Hepatocyte (in vitro differentiated cells): ENCODE data around the gene TMBIM4.

Experiments
- CTCF ChIP-seq: fragments of 200-600 bp; sonication (generic); IDR thresholded peaks from 2 replicates; pipeline ENCODE4 v1.5.1; 2016; ENCODE audit warnings: antibody characterized with exemption, mild to moderate bottlenecking; ENCODE audit not compliant: poor library complexity
- EZH2 ChIP-seq: fragments of 200-600 bp; sonication (generic); IDR thresholded peaks from 2 replicates; pipeline ENCODE4 v1.6.1; 2016; ENCODE audit warnings: antibody characterized with exemption, mild to moderate bottlenecking, borderline replicate concordance
- EZH2phosphoT487 ChIP-seq: fragments of 200-600 bp; sonication (generic); IDR thresholded peaks from one replicate; pipeline ENCODE4 v1.6.1; 2018; ENCODE audit warnings: antibody characterized with exemption, mild to moderate bottlenecking, low read depth, moderate library complexity; ENCODE audit not compliant: unreplicated experiment, severe bottlenecking

GRCh38 chr12:66119870-66120241, 49.9 kb downstream of the TMBIM4 start:
- TF ChIP-seq CTCF, result no peak
- no peak for TF ChIP-seq EZH2
- TF ChIP-seq EZH2phosphoT487, result no peak
